GM18517 (cell line): ENCODE data around the gene TMEM139.
A peak's percentile ranks its signal among the peaks of the same experiment; 100 is the strongest.

Source experiments
- ATAC-seq: cut with Tn5 transposase; IDR thresholded peaks from one replicate; pipeline ENCODE4 v1.9.1; 2021; ENCODE audit warnings: mild to moderate bottlenecking, moderate library complexity; ENCODE audit not compliant: unreplicated experiment

Gene TMEM139

GRCh38 chr7:143321734-143322133 is 37.0 kb downstream of the TMEM139 start:
- no peak for ATAC-seq

GRCh38 chr7:143322760-143323633 is 38.2 kb downstream of the TMEM139 start:
- ATAC-seq = no peak

GRCh38 chr7:143323653-143324052 is 38.9 kb downstream of the TMEM139 start:
- no peak for ATAC-seq

GRCh38 chr7:143325240-143325639 is 40.5 kb downstream of the TMEM139 start:
- ATAC-seq = peak; percentile 49

GRCh38 chr7:143327903-143328302 is 43.1 kb downstream of the TMEM139 start:
- peak; percentile 79 for ATAC-seq

- ATAC-seq = no peak
Observed at GRCh38 chr7:143329471-143330170, 44.9 kb downstream of the TMEM139 start.

- no peak for ATAC-seq
Observed at GRCh38 chr7:143331179-143331801, 46.5 kb downstream of the TMEM139 start.

- ATAC-seq = no peak
Observed at GRCh38 chr7:143334244-143334643, 49.5 kb downstream of the TMEM139 start.

- no peak for ATAC-seq
Observed at GRCh38 chr7:143337216-143337615, 52.5 kb downstream of the TMEM139 start.
